Endothelial cell of umbilical vein (primary cell): ENCODE data around the gene SLC6A1. TPM values are rescaled to one million over a fixed set of nuclear protein-coding genes. Genes with fewer than 3 reads are reported as not detected.

Experiments used
- BruUV-seq: library from RNA; stranded (reverse); fragments of 400-500 nt; replicated peaks from 2 replicates; lab custom pipeline; 2021; lab: Mats Ljungman, UMichigan
- CTCF ChIA-PET: fragments of 300-600, 350-600 bp; sonication (Branson Sonifier 250); formaldehyde crosslinking; loops from one replicate; lab custom pipeline; 2021; ENCODE audit warnings: antibody characterized with exemption, inconsistent platforms; lab: Charles Lee
- POLR2A ChIA-PET: fragments of 300-600, 350-600 bp; sonication (Branson Sonifier 250); formaldehyde crosslinking; loops from one replicate; lab custom pipeline; 2021; ENCODE audit warnings: antibody characterized with exemption, inconsistent platforms; lab: Charles Lee
- DNase-seq: peaks from one replicate; pipeline ENCODE4 v3.0.0-alpha.2; 2011; ENCODE audit warnings: low read depth, low spot score
- FAIRE-seq: peaks from 2 replicates; lab custom pipeline; 2011; peaks lifted over from hg19 to GRCh38; lab: Jason Lieb, UNC
- H2AFZ ChIP-seq: 2 replicates; pipeline ENCODE4 v1.6.0; 2012; ENCODE audit warnings: low read depth, low read length, control low read depth, inconsistent platforms
- H3K27ac ChIP-seq: 2 replicates; pipeline ENCODE4 v1.5.1; 2011; ENCODE audit warnings: low read depth, mild to moderate bottlenecking, control low read depth, low read length, moderate library complexity; ENCODE audit not compliant: insufficient read depth
- H3K27me3 ChIP-seq, 2 experiments: 2 replicates each; pipeline versions ENCODE4 v1.6.0 to v1.6.1; 2011; ENCODE audit warnings: low read length in 2 of 2, mixed read lengths in 1 of 2; ENCODE audit not compliant: control insufficient read depth in 2 of 2, insufficient read depth in 2 of 2
- H3K36me3 ChIP-seq, 2 experiments: 2 replicates in 1 of 2; 3 replicates in 1 of 2; pipeline ENCODE4 v1.5.1; 2011; ENCODE audit warnings: low read length in 2 of 2, mild to moderate bottlenecking in 1 of 2, moderate library complexity in 1 of 2; ENCODE audit not compliant: control insufficient read depth in 2 of 2, insufficient read depth in 2 of 2; ENCODE audit errors: extremely low read depth in 1 of 2
- H3K4me1 ChIP-seq: 3 replicates; pipeline ENCODE4 v1.5.1; 2011; ENCODE audit warnings: mild to moderate bottlenecking, low read length; ENCODE audit not compliant: control insufficient read depth, insufficient read depth; ENCODE audit errors: extremely low read depth
- H3K4me2 ChIP-seq: 2 replicates; pipeline ENCODE4 v1.6.1; 2011; ENCODE audit warnings: low read length, control low read depth, mixed read lengths; ENCODE audit not compliant: insufficient read depth
- H3K4me3 ChIP-seq, 3 experiments: fragments of 200-600 bp in 1 of 3; sonication (generic), shearing (Covaris generic) in 1 of 3; replicated peaks in 1 of 3; 2 replicates each; pipeline ENCODE4 v1.5.1; 2011 to 2016; ENCODE audit warnings: control low read depth in 3 of 3, low read length in 3 of 3, mild to moderate bottlenecking in 2 of 3, inconsistent platforms in 1 of 3, low read depth in 1 of 3, moderate library complexity in 1 of 3; ENCODE audit not compliant: insufficient read depth in 1 of 3
- H3K79me2 ChIP-seq: 2 replicates; pipeline ENCODE4 v1.6.0; 2012; ENCODE audit warnings: low read length, inconsistent platforms; ENCODE audit not compliant: control insufficient read depth, insufficient read depth
- H3K9ac ChIP-seq: replicated peaks from 2 replicates; pipeline ENCODE3; 2011; ENCODE audit warnings: low read length, control low read depth; ENCODE audit not compliant: insufficient read depth; ENCODE audit errors: extremely low read depth
- H3K9me1 ChIP-seq: replicated peaks from 3 replicates; pipeline ENCODE4 v1.6.0; 2011; ENCODE audit warnings: mild to moderate bottlenecking, low read length; ENCODE audit not compliant: control insufficient read depth, insufficient read depth; ENCODE audit errors: extremely low read depth
- H3K9me3 ChIP-seq: replicated peaks from 2 replicates; pipeline ENCODE4 v1.5.1; 2012; ENCODE audit warnings: low read length, inconsistent platforms; ENCODE audit not compliant: control insufficient read depth, insufficient read depth
- H4K20me1 ChIP-seq: replicated peaks from 2 replicates; pipeline ENCODE3; 2011; ENCODE audit warnings: mild to moderate bottlenecking, low read length; ENCODE audit not compliant: control insufficient read depth, insufficient read depth; ENCODE audit errors: extremely low read depth
- CTCF ChIP-seq, 2 donors: IDR thresholded peaks; 1 replicate in 1 of 2; 2 replicates in 1 of 2; pipeline ENCODE4 v1.5.1; 2011; ENCODE audit warnings: low read length in 2 of 2, mild to moderate bottlenecking in 2 of 2, moderate library complexity in 2 of 2, control low read depth in 1 of 2, inconsistent platforms in 1 of 2, low read depth in 1 of 2; ENCODE audit not compliant: insufficient read depth in 1 of 2; ENCODE audit errors: extremely low read depth in 1 of 2
- EZH2 ChIP-seq: IDR thresholded peaks from 2 replicates; pipeline ENCODE4 v1.6.1; 2012; ENCODE audit warnings: borderline replicate concordance, low read depth, mild to moderate bottlenecking, moderate library complexity, low read length, inconsistent platforms; ENCODE audit not compliant: severe bottlenecking
- FOS ChIP-seq: IDR thresholded peaks from 2 replicates; pipeline ENCODE4 v1.6.1; 2011; ENCODE audit warnings: mild to moderate bottlenecking, low read length, moderate library complexity, borderline replicate concordance; ENCODE audit not compliant: insufficient read depth
- GATA2 ChIP-seq: IDR thresholded peaks from 2 replicates; pipeline ENCODE4 v1.7.0; 2011; ENCODE audit warnings: low read depth, mild to moderate bottlenecking, moderate library complexity, mixed read lengths, low read length; ENCODE audit not compliant: insufficient read length, insufficient read depth
- JUN ChIP-seq: IDR thresholded peaks from 2 replicates; pipeline ENCODE4 v1.6.1; 2011; ENCODE audit warnings: borderline replicate concordance, low read depth; ENCODE audit not compliant: insufficient read length, insufficient read depth
- MAX ChIP-seq: IDR thresholded peaks from 2 replicates; pipeline ENCODE4 v1.6.1; 2011; ENCODE audit not compliant: insufficient read depth, insufficient read length
- MYC ChIP-seq: IDR thresholded peaks from one replicate; pipeline ENCODE4 v1.6.1; 2011; ENCODE audit warnings: mild to moderate bottlenecking, low read depth, low read length
- POLR2A ChIP-seq: IDR thresholded peaks from 2 replicates; pipeline ENCODE4 v1.6.1; 2012; ENCODE audit warnings: low read depth, mild to moderate bottlenecking, control low read depth, low read length
- POLR2AphosphoS5 ChIP-seq: IDR thresholded peaks from 2 replicates; pipeline ENCODE4 v1.6.1; 2012; ENCODE audit warnings: low read depth, mild to moderate bottlenecking, control low read depth, low read length, moderate library complexity; ENCODE audit not compliant: insufficient read depth
- dilution Hi-C: fragments of 300-500 bp; cut with MboI; formaldehyde crosslinking; loops from one replicate; pipeline ENCODE4 v1.15.0; 2019; ENCODE audit warnings: low sequenced_read_pairs; ENCODE audit not compliant: extremely low pct_ligation_motif_present
- intact Hi-C: fragments of 100-400 bp; cut with micrococcal nuclease; formaldehyde crosslinking; loops from one replicate; pipeline ENCODE4 v1.10.0; 2022
- polyA plus RNA-seq, 4 experiments: library from polyadenylated mRNA; depleted of rRNA in 3 of 4; stranded (reverse) in 3 of 4; unstranded in 1 of 4; fragments of >200 nt; gene quantifications; 2 replicates each; pipeline versions ENCODE4 v1.2.1 to v1.2.3, GENCODE V29; 2011 to 2012; ENCODE audit warnings: missing spikeins in 1 of 4
- total RNA-seq: library from RNA; stranded (reverse); gene quantifications from 2 replicates; pipeline ENCODE4 v1.2.3, GENCODE V29; 2021

SLC6A1 gene
- total and polyA plus RNA-seq, 2 donors (not counting 3 experiments of a cell fraction or from before 2014, with no cell fraction given), result not detected

DNA sequence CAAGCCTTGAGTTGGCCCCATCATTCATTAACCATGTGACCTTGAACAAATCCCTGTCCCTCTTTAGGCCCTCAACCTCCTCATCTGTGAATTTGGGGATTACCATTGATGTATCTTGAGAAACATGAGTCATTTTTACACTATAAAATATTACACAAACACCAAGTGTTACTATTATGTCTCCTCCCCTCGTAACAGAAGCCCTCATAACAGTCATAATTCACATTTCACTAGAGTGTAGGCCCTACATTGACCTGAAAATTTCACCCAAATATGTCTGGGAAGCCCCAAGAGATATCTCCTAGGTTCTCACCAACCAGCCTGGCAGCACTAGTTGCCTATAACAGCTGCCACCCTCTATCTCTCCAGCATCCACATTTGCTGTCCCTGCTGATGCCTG lies 15.8 kb upstream of the SLC6A1 start:
- H4K20me1 ChIP-seq, result no peaks in the 10 kb centered on the region
- no peaks in the 10 kb centered on the region for H3K9me1 ChIP-seq
- H3K27ac ChIP-seq, result no peak overlapping the region
- no peak overlapping the region for H3K9ac ChIP-seq
- BruUV-seq, result no TSS peak
- no peak for FAIRE-seq
- peaks cover 4 to 10% of the 10 kb centered on the region in 2 experiments for H3K27me3 ChIP-seq
- H3K4me2 ChIP-seq, result no peak overlapping the region
- no peaks in the 10 kb centered on the region for H3K9me3 ChIP-seq
- H3K4me3 ChIP-seq, result no peak overlapping the region
- no peaks in the 10 kb centered on the region for H3K79me2 ChIP-seq
- POLR2A ChIA-PET, result no interaction called here
- dilution Hi-C loops, result no loop called here
- TF ChIP-seq POLR2AphosphoS5 (no peak), MYC (no peak), GATA2 (no peak), MAX (no peak), JUN (no peak)
- H2AFZ ChIP-seq, result no peak overlapping the region
- no peaks in the 10 kb centered on the region for H3K36me3 ChIP-seq
- CTCF ChIA-PET, result no interaction called here
- H3K4me1 ChIP-seq, result no peaks in the 10 kb centered on the region
- intact Hi-C loops, result no loop called here
- no peak for DNase-seq

GRCh38 chr3:10977892-10978510 lies 14.5 kb upstream of the SLC6A1 start:
- no peak overlapping the region for H2AFZ ChIP-seq
- H3K4me1 ChIP-seq, result peaks cover under 1% of the 10 kb centered on the region
- H3K79me2 ChIP-seq, result no peaks in the 10 kb centered on the region
- intact Hi-C loops, result no loop called here
- no peak for TF ChIP-seq EZH2
- no peak for TF ChIP-seq MYC
- no peak for TF ChIP-seq GATA2
- no peak for TF ChIP-seq POLR2A
- TF ChIP-seq JUN, result no peak
- TF ChIP-seq POLR2AphosphoS5, result no peak
- TF ChIP-seq MAX, result no peak
- no peak for TF ChIP-seq CTCF (IDR thresholded peaks at IDR 0.05; ENCODE audit: extremely low read depth in 1 of 2, insufficient read depth in 1 of 2, low read depth in 1 of 2, low read length in 2 of 2)
- TF ChIP-seq FOS, result no peak
- no peak overlapping the region for H3K27ac ChIP-seq
- ChIA-PET CTCF (no interaction called here), POLR2A (no interaction called here)
- H3K4me3 ChIP-seq, result no peak overlapping the region
- no peaks in the 10 kb centered on the region for H3K9me1 ChIP-seq
- no peak for DNase-seq
- dilution Hi-C loops, result no loop called here
- no peak for FAIRE-seq
- H4K20me1 ChIP-seq, result no peaks in the 10 kb centered on the region
- no peaks in the 10 kb centered on the region for H3K36me3 ChIP-seq
- H3K4me2 ChIP-seq, result no peak overlapping the region
- H3K9ac ChIP-seq, result no peak overlapping the region
- peaks cover 4 to 14% of the 10 kb centered on the region in 2 experiments for H3K27me3 ChIP-seq
- no TSS peak for BruUV-seq
- no peaks in the 10 kb centered on the region for H3K9me3 ChIP-seq
